ENCODE measurements around the gene MRPL49. TPM values are rescaled to one million over a fixed set of nuclear protein-coding genes. Genes with fewer than 3 reads are reported as not detected.

Gene MRPL49
- total and polyA plus RNA-seq, 2 of the 13 experiments (the other 11 are each of a cell fraction or from before 2014, with no cell fraction given): 39.2 to 53.3 TPM

DNA sequence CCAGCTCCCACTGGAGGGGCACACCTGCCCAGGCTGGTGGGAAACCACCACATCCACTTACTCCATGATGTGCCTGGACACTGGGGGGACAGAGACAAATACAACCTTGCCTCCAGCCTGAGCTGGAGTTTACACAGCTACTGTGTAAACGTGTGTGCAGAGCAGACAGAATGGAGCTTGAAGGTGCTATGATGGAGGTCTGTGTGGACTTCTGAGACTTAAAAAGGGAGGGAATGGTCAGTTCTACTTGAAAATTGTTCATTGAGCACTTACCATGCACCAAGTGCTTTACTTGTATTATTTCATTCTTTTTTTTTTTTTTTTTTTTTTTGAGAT, 49.5 kb upstream of the MRPL49 start:
- no peak for DNase-seq (ENCODE audit: low spot score)
- Histone ChIP-seq H3K9me3 (ENCODE audit: low read length) (no peaks in the 10 kb centered on the region), H3K79me2 (ENCODE audit: insufficient read depth, low read length) (no peaks in the 10 kb centered on the region), H3K27ac (ENCODE audit: extremely low read length, insufficient read depth, low read length) (no peak overlapping the region), H2AFZ (ENCODE audit: low read length) (no peak overlapping the region), H3K4me1 (ENCODE audit: insufficient read depth, low read length) (peaks cover 17% of the 10 kb centered on the region), H4K20me1 (ENCODE audit: insufficient read depth, low read length) (no peaks in the 10 kb centered on the region), H3K4me3 (replicated peaks in 1 of 3; ENCODE audit: insufficient read depth in 1 of 3, low read depth in 2 of 3, low read length in 3 of 3) (no peak overlapping the region), H3K9ac (ENCODE audit: insufficient read depth, low read depth, low read length) (no peak overlapping the region), H3K27me3 (ENCODE audit: control insufficient read depth in 1 of 2, insufficient read depth in 2 of 2, low read length in 2 of 2) (no peaks in the 10 kb centered on the region), H3K4me2 (ENCODE audit: low read depth, low read length) (peak overlapping the region; percentile 21), H3K36me3 (replicated peaks in 1 of 2; ENCODE audit: control insufficient read depth in 1 of 2, insufficient read depth in 2 of 2, low read length in 2 of 2) (peaks cover 4 to 6% of the 10 kb centered on the region in 2 experiments; a peak in 3 of 5 replicates)
- ChIA-PET POLR2A (interaction anchor here (0.6 to 1.7 kb wide), 6 partner anchors 15 to 62 kb away, joined by 3 to 6 read pairs (median 3); partner anchors contain the start of genes ARL2, NAALADL1, SAC3D1 and SYVN1), CTCF (ENCODE audit: low intra/inter-chr PET ratio, low total read pairs) (no interaction called here)
- peak; percentile 66 for ATAC-seq
- no peak for TF ChIP-seq FOXA1 (IDR thresholded peaks at IDR 0.05)
- peak; percentile 62 for TF ChIP-seq FOXA1 (CRISPR knock-in tag; IDR thresholded peaks at IDR 0.05)
- TF ChIP-seq SAP130 (CRISPR knock-in tag; IDR thresholded peaks at IDR 0.05; ENCODE audit: low read depth): 0 out of 2 replicates have a peak, but pooled peaks have one; percentile 11
- peak; percentile 71 for TF ChIP-seq FOXA3 (CRISPR knock-in tag; IDR thresholded peaks at IDR 0.05)
- TF ChIP-seq ZNF292 (CRISPR knock-in tag; IDR thresholded peaks at IDR 0.05; ENCODE audit: borderline replicate concordance, low read depth): 0 out of 2 replicates have a peak, but pooled peaks have one; percentile 17
- TF ChIP-seq STAG1 (CRISPR knock-in tag; IDR thresholded peaks at IDR 0.05): 0 out of 2 replicates have a peak, but pooled peaks have one; percentile 2
- TF ChIP-seq ZNF549 (CRISPR knock-in tag; IDR thresholded peaks at IDR 0.05): no peak
- no TSS peak for BruUV-seq (replicated peaks)
- in situ Hi-C loops (cut with HindIII; ENCODE audit: extremely low pct_ligation_motif_present, low pct_unique_long_range_greater_than_20kb) (no loop called here), intact Hi-C loops (cut with micrococcal nuclease; ENCODE audit: unreplicated experiment) (no loop called here)
- no peak for FAIRE-seq
- no CpG with 5 or more reads among the region's 1 CpG for WGBS (ENCODE audit: low lambda C conversion rate)

DNA sequence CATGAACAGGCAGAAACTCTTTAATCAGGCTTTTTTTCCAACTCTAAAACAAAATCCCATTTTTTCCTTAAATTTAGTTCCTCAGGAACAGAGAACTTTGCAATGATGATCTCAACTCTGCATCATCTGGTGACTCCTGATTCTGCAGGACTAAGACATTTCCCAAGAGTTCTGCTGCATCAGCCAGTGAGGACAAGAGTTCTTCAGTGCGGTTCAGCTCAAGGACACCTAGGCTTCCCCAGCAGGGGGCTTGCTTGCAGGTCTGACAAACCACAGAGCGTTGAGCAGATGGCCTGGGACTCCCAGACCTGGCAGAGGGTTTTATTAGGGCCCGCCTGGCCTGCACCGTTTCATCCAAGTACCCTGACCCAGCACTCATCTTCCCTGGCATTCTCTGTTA, 44.7 kb upstream of the MRPL49 start:
- H3K9ac ChIP-seq (ENCODE audit: insufficient read depth, low read depth, low read length): no peak overlapping the region
- WGBS (ENCODE audit: low lambda C conversion rate): 100% methylated on average over 2 of the region's 4 CpGs
- H3K36me3 ChIP-seq (replicated peaks in 1 of 2; ENCODE audit: control insufficient read depth in 1 of 2, insufficient read depth in 2 of 2, low read length in 2 of 2): peaks cover 11 to 27% of the 10 kb centered on the region in 2 experiments
- intact Hi-C loops (cut with micrococcal nuclease; ENCODE audit: unreplicated experiment): loop anchor here (5.0 kb wide), 1 partner anchor 50 kb away; the partner anchor contains the start of gene SNX15
- H3K4me1 ChIP-seq (ENCODE audit: insufficient read depth, low read length): peaks cover 32% of the 10 kb centered on the region
- no peaks in the 10 kb centered on the region for H4K20me1 ChIP-seq (ENCODE audit: insufficient read depth, low read length)
- no peak for TF ChIP-seq ZNF276 (CRISPR knock-in tag; IDR thresholded peaks at IDR 0.05; ENCODE audit: low read depth)
- no peak for TF ChIP-seq BCLAF1 (IDR thresholded peaks at IDR 0.05)
- TF ChIP-seq POLR2A (IDR thresholded peaks at IDR 0.05; ENCODE audit: insufficient read depth in 1 of 2, low read depth in 2 of 2, low read length in 2 of 2): 0 out of 4 replicates have a peak, but pooled peaks of 1 of the 2 experiments have one; percentile 6
- no peak for TF ChIP-seq MTA3 (CRISPR knock-in tag; IDR thresholded peaks at IDR 0.05)
- no peak for TF ChIP-seq ZSCAN22 (CRISPR knock-in tag; IDR thresholded peaks at IDR 0.05)
- ChIA-PET CTCF (ENCODE audit: low intra/inter-chr PET ratio, low total read pairs) (interaction anchor here (0.9 to 2.3 kb wide), 2 partner anchors 49 to 63 kb away, joined by 5 to 17 read pairs; partner anchors contain the start of genes ARL2 and SNX15), POLR2A (no interaction called here)
- H3K79me2 ChIP-seq (ENCODE audit: insufficient read depth, low read length): peaks cover 15% of the 10 kb centered on the region
- peak; percentile 26; the same call in 2 of the 3 replicates for ATAC-seq
- BruUV-seq (replicated peaks): no TSS peak
- no peak overlapping the region for H3K4me2 ChIP-seq (ENCODE audit: low read depth, low read length)
- DNase-seq (ENCODE audit: low spot score): no peak
- no peak for FAIRE-seq
- in situ Hi-C loops (cut with HindIII; ENCODE audit: extremely low pct_ligation_motif_present, low pct_unique_long_range_greater_than_20kb): no loop called here
- no peak overlapping the region for H2AFZ ChIP-seq (ENCODE audit: low read length)
- H3K27ac ChIP-seq (ENCODE audit: extremely low read length, insufficient read depth, low read length): no peak overlapping the region
- H3K27me3 ChIP-seq (ENCODE audit: control insufficient read depth in 1 of 2, insufficient read depth in 2 of 2, low read length in 2 of 2): no peaks in the 10 kb centered on the region
- H3K4me3 ChIP-seq (replicated peaks in 1 of 3; ENCODE audit: insufficient read depth in 1 of 3, low read depth in 2 of 3, low read length in 3 of 3): no peak overlapping the region
- no peaks in the 10 kb centered on the region for H3K9me3 ChIP-seq (ENCODE audit: low read length)

Data from HepG2 (cell line).